ENCODE measurements around the gene MEGF6.

DNA sequence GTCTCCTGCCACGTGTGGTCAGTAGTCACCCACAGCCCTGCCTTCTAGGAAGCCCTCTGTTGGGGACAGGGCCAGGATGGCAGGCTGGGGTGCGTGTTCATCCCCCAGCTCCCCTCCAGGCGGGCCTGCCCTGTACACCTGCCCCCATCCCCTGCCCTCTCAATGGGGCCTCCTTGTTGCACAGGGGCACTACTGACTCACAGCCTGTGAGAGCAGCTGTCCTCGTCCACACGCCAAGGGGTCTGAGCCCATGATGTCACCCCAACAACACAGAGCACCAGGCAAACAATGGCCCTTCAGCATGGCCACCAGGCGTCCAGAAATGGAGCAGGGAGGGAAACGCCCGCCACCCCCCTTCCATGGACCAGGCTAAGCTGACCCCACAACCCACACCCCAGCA, 92.6 kb downstream of the MEGF6 start:
- TF ChIP-seq, protein P1, sequence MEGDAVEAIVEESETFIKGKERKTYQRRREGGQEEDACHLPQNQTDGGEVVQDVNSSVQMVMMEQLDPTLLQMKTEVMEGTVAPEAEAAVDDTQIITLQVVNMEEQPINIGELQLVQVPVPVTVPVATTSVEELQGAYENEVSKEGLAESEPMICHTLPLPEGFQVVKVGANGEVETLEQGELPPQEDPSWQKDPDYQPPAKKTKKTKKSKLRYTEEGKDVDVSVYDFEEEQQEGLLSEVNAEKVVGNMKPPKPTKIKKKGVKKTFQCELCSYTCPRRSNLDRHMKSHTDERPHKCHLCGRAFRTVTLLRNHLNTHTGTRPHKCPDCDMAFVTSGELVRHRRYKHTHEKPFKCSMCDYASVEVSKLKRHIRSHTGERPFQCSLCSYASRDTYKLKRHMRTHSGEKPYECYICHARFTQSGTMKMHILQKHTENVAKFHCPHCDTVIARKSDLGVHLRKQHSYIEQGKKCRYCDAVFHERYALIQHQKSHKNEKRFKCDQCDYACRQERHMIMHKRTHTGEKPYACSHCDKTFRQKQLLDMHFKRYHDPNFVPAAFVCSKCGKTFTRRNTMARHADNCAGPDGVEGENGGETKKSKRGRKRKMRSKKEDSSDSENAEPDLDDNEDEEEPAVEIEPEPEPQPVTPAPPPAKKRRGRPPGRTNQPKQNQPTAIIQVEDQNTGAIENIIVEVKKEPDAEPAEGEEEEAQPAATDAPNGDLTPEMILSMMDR (IDR thresholded peaks at IDR 0.05), result no peak
- TF ChIP-seq POLR2A (IDR thresholded peaks at IDR 0.05), result no peak

Measured in right lobe of liver (tissue), 4 donors.